Activated CD8-positive, alpha-beta memory T cell treated with anti-CD3 and anti-CD28 coated beads, Interleukin-2, amount 50 U/mL, for 24 hours (primary cell): ENCODE results near the gene TMEM125.

Source experiments
- DNase-seq: peaks from one replicate; pipeline ENCODE4 v3.0.0-alpha.2; 2020; ENCODE audit errors: extremely low read depth

The TMEM125 gene

DNA sequence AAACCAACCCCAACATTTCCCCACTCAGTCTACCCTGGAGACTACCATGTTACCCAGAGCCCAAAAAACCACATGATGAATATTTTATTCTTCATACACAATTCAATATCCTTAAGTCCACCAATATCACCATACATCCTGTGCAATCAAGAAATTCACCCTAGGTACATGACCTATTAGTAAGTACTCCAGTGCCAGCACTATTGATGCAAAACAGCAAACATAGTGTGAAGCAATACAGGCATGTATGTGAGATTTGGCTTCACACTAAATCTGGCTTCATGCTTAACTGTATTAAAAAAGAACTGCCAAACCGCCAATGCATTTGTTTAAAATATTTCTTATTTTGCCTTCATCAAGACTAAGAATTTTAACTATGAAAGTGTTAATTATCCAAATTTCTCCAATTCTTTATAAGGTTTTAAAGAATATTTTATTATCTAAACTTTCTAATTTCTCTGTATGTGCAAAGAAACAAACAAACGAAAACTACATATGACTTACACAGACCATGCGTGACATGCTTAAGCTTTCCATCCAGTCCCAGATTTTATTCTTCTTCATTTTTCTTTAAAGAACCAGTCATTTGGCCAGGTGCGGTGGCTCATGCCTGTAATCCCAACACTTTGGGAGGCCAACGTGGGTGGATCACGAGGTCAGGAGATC is 22.4 kb upstream of the TMEM125 start:
- no peak for DNase-seq

DNA sequence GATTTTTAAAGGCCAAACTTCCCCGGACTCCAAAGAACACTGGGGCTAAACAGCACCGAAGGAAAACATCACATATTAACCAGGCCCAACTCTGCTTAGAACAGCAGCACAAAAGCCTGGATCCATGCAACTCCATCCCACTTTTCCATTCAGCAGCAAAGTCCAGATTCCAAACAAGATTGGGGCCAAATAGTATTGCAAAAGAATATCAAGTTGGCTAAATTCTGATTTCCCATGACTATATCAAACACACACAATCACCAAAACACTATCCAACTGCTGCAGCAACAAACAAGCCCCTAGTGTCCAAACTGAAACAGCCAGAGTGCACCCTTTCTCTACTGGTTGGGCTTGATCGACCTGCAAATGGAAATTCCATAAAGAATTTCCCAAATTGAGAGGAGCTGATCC is 19.4 kb upstream of the TMEM125 start:
- no peak for DNase-seq

DNA sequence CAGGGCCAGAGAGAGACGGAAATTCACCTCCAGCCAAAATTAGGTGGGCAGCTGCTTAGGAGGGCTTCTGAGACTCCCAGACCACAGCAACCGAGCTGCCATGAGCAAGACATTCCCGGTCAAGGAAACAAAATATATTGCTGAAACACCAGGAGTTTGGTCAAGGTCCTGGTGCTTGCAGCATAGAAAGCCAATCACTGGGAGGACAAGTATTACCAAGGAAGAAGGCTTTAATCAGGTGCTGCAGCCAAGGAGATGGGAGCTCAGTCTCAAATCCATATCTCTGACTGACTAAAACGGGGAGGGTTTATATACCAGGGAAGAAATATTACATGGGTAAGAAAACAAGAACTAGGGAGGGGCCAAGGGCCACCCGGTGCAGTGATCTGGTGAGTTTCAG is 18.8 kb upstream of the TMEM125 start:
- no peak for DNase-seq

DNA sequence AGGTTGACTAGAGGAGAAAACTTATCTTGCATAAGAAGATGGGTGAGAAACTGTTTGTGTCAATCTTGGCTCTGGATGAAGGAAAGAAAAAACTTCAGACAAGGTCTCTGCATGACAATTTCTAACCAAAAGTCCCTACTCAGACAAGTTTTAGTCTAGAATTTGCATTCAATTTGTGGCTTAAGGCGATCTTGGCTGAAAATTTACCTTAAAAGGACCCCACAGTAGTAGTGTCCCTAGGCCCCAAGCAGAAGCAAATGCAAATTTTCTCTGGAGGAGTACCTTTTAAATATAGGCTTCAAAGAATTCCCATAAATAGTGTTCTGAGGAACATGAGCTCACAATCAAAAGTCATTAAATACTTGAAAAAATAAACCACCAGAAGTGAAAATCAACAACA is 17.6 kb upstream of the TMEM125 start:
- DNase-seq, result no peak

DNA sequence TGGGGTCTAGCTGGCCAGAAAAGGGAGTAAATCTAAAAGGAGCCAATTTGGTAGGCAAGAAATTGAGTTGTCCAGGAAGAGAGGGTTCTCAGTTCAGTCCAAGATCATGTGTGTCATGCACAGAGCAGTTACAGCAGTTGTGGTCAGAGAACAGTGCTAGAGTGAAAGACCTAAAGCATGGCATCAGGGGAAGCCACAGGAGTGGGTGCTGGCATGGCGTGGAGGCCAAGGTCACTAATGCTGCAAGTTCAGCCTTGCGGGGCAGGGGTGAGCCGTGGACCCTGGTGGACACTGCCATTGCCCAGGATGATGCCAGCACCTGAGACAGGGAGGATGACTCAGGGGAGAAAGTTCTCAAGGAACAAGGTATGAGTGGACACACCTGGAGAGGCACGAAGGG is 16.6 kb upstream of the TMEM125 start:
- no peak for DNase-seq

DNA sequence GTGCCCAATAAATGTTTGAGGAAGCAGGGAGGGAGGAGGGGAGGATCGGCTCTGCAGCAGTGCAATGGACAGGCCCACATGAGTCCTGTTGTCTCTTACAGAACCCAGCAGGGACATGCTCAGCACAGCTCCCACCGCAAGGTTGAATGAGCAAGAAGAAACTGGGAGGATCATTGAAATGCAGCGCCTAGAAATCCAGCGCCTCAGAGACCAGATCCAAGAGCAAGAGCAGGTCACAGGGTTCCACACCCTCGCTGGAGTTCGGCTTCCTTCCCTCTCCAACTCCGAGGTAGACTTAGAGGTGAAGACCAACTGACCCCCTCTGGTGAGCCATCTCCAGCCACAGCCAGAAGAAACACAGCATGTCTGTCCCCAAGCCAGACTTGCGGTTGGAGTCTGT is 15.9 kb upstream of the TMEM125 start:
- no peak for DNase-seq

DNA sequence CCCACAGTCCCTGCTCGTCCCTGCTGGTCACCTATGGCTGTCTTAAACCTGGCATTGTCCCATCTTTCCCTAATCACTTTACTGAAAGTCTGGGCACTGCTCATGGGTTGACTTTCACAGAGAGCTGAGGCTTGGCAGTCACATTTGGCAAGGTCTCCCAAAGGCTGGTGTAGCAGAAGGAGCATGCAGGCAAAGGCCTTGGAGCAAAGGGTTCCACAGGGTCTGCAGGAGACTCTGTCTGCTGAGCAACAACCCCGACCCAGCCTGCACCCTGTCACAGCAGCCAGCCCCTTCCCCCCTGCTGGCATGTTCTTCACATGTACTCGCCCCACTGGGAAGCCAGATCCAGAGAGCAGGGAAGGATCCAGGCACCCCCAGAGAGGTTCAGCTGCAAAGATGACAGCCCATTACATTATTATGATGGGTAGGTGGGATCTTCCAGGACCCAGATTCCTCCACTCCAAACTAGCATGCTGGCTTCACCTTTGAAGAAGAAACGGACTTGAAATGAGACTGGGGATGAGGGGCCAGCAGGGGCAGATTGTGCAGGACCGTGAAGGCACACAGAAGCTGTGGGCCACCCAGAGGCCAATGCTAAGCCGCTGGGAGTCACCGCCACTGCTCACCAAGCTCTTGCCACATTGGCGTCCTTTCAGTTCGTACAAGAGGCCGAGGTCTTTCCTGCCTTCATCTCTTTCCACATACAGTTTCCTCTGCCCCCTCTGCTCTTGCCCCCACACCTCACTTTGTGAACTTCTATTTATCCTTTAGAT is 14.2 kb upstream of the TMEM125 start:
- DNase-seq, result no peak

DNA sequence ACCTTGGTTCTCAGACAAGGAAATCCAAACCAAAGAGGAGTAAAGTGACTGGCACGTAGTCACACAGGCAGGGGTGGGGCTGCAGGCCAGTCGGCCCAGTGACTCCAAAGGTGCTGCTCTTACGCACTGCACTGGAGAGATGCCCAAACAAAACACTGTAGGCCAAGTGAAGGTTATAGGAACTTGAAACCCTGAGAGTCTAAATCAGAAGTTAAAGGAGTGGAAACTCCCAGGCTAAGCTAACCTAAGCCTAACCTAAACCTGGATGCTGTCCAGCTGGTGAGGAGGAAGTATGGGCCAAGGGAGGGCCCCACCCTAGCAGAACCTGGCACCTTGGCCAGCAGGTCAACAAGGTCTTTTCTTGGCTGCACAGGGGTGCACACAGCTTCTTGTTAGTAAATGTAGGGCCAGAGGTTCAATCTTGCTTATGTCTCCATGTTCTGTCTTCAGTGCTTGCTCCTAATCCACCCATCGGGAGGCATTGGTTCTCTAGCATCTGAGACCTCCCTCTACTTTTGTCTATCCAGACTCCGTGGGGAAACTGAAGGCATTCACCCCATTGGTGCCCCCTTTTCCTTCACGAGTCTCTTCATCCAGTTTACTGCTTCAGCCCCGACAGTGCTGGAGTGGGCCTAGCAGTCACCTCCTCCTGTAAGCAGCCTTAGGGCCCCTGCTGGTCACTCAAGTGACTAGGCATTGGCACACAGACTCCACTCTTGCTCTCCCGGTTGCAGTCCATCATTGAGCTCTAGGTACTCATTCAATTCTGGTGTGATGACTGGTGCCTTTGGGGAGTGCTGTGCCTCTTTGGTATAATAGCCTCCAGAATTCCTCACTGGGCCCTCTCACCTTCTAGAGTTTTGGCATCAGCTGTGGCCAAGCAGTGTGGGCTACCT is 12.9 kb upstream of the TMEM125 start:
- no peak for DNase-seq

DNA sequence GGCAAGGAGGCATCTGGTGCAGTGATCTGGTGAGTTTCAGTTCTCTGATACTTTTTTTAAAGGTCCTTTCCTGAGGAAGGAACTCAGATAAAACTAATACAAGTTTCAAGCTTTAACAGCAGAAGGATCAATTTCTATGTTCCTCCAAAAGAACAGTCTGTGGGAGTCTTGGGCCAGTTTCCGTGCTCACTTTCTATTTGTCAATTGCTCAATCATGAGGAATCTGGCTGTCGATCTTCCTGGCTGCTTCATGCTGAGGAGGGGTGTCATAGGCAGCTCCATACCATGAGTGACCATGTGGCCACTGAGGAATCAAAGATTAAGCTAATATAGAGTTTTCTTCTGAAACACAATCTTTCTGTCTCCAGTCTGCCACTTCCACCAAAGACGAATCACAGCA is 11.4 kb upstream of the TMEM125 start:
- no peak for DNase-seq

DNA sequence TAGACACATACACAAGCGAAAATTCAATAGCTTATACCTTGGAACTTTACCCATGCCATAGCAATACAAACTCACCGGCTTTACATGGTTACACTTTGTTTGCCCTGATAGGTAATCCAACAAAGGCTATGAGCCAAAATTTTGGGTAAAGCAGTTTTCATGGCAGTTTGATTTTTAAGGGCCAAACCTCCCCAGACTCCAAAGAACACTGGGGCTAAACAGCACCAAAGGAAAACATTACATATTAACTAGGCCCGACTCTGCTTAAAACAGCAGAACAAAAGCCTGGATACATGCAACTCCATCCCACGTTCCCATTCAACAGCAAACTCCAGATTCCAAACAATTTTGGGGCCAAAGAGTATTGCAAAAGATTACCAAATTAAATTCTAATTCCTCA is 4.4 kb upstream of the TMEM125 start:
- DNase-seq, result no peak

DNA sequence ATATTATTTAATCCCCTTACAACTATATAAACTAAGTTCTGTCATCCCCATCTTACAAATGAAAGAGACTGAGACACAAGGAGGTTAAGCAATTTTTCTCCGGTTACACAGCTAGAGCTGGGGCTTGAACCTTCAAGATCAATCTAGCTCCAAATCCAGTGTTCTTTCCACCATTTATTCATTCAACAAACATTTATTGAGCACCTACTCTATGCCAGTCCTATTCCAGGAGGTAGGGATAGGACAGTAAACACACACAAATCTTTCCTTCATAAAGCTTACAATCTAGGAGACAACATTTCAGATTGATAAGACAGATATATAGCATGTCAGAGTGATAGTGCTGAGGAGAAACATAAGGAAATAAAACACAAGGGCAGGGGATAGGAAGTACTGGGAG is 2.9 kb upstream of the TMEM125 start:
- DNase-seq, result no peak

DNA sequence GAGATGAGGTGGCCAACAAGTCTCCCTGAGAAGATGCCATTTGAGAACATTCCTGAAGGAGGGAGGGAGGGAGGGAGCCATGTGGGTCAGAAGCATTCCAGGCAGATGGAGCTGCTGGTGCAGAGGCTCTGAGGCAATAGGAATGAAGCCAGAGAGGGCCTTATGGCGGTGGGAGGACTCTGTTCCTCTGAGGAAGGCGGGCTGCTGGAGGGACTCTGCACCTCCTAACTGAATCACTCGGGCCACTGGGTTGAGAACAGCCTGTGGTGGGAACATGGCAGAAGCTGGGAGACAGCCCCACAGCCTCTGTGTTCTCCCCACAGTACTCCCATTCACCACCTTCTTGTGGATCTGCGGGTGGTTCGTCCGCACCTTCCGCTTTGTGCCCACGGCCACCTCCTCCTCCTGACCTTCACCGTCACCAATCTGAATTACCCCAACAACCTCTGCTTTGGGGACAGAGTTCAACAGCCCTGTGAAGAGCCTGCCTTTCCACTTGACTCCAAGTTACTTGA is 2.4 kb upstream of the TMEM125 start:
- DNase-seq, result no peak

DNA sequence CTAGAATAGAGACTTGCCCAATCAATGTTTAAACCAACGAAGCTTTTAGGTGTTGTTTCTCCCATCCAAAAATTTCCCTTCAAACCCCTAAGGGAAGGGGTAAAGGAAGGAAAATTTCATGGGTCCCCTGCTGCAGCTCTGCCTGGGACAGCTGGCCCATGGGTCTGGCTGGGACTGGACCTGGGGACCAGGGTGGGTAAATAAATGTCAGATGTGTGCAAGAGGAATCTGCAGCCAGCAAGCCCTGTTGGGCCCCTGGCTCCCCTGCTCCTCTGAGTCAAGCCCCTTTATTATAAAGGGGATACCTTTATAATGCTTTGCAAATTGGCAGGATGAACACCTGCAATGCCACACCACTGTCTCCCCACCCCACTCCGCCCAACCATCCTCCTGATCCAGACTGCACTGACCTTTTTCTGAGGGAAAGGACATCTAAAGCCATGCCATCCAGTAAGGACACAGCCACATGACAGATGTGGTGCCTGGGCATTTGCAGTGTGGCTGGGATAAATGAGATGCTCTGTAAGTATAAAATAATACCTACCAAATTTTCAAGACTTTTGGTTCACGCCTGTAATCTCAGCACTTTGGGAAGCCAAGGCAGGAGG is 1.9 kb upstream of the TMEM125 start:
- no peak for DNase-seq

DNA sequence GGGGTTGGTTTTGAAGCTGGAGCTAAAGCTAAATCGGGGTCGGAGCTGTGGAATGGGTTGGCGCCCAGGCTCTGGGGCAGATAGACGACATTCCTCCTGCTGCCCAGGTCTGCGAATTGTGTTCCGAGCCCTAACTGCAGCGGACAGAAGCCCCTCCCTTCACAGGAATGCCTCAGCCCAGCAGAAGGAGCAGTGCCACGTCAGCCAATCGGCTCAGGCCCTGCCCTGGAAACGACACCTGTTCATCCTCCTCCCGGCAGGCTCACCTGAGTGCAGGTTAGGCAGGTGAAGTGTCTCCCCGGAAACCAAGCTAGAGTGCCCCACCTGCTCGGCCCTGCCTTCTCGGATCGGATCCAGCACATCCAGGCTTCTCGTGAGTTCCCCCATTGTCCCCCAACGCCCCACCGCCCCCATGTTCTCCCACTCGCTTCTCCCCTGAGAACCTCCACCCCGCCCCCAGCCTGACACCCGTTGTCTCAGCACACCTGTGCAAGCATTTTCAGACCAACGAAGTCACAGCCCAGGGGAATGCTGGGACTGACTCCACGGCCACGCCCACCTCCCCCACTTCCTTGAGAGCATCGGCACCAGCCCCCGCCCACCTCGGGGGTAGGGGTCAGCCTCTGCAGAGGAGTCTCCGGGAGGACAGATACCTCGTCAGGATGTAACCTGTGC is 775 bp downstream of the TMEM125 start:
- no peak for DNase-seq

DNA sequence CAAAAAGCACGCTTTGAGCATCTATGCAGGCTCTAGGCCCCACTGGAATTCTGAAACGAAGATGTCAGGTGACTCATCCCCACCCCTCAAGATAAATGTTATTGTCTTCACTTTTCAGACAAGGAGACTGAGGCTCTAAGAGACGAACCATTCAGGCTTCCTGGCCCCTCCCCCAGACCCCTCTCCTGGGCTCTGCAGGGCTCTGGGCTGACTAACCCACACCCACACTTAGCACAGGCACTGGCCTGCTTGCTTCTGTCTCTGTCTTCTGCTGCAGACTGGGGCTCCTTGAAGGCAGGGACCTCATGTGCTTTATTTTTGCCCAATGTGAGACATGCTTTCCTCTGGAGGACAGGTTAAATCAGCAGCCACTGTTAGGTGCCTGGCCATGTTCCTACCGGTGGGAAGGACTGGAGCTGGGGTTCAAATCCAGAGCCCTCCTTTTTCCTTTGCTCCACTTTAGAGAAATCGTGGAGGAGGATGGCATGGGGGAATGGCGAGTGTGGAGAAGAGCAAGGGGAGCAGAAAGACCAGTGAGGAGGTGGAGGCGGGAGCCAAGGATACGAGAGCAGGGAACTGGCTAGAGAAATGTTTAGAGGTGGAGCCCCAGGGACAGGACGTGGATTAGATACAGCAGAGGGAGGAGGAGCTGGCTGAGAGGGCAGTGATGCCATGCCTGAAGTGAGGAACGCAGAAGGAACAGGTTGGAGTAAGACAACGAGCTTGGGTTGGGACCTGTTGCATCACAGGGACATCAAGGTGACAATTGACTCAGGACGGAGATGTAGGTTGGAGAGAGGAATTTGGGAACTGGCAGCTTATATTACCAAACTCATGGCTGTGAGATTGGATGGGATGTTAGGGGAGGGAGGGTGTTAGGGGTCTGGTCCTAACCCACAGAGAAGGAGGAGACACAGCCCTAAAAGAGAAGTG is 1.7 kb downstream of the TMEM125 start:
- DNase-seq, result no peak

DNA sequence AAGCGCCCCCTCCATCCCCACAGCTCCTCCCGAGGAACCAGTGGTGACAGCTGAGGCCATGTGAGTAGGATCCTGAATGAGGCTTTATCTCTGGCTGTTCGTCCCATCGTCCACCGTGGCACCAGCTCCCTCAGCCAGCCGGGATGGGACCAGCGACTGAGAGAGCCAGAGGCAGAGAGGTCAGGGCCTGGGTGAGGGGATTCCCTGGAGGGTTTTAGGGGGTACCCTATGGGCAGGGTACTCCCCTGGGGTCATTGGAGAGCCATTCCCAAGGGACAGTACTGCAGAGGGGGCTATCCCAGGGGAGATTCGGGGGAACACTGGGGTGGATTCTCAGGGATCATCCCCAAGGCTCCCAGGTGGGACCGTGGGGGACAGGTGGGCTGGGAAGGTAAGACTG is 2.4 kb downstream of the TMEM125 start:
- DNase-seq, result no peak

DNA sequence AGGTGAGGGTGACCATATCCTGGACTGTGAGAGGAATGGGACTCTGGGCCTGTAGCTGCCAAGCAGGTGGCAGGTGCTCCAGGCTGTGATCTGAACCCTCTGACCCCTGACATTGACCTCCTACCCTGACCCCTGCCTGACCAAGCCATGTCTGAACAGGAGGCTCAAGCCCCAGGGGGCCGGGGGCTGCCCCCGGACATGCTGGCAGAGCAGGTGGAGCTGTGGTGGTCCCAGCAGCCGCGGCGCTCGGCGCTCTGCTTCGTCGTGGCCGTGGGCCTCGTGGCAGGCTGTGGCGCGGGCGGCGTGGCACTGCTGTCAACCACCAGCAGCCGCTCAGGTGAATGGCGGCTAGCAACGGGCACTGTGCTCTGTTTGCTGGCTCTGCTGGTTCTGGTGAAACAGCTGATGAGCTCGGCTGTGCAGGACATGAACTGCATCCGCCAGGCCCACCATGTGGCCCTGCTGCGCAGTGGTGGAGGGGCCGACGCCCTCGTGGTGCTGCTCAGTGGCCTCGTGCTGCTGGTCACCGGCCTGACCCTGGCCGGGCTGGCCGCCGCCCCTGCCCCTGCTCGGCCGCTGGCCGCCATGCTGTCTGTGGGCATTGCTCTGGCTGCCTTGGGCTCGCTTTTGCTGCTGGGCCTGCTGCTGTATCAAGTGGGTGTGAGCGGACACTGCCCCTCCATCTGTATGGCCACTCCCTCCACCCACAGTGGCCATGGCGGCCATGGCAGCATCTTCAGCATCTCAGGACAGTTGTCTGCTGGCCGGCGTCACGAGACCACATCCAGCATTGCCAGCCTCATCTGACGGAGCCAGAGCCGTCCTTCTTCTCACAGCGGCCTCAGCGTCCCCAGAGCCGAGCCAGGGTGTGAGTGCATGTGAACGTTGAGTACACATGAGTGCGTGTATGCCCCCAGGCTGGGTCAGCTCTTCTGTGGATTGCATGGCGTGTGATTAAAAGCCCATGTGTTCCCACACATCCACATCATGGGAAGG is 3.1 kb downstream of the TMEM125 start:
- no peak for DNase-seq

DNA sequence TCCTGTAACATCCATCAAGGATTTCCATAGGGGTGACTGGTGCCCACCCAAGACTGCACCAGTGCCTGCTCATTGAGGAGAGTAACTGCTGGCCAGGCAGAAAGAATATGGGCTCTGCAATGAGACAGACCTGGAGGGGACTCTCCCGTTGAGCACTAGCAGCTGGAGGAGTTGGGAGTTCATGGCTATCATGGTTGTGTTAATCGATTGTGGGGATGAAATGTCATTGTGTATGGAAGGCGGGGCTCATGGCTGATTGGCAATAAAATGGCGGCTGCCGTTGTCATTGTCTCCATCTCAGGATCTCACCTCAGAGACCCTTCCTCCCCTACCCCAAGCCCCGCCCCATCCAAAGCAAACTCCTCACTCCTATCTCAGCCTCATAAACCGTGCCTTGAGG is 3.9 kb downstream of the TMEM125 start:
- DNase-seq, result no peak
